ENCODE measurements around the gene TMEM185B.

Gene TMEM185B

GRCh38 chr2:120227111-120227991 lies 4.2 kb upstream of the TMEM185B start:
- ChIA-PET CTCF (interaction anchor here (0.9 to 2.0 kb wide), 11 partner anchors 22 to 453 kb away, joined by 3 to 24 read pairs (median 4); no protein-coding TSS in a partner anchor), POLR2A (no interaction called here)
- Histone ChIP-seq H3K27ac (ENCODE audit: insufficient read depth in 1 of 2, low read depth in 1 of 2, low read length in 2 of 2, poor library complexity in 1 of 2, severe bottlenecking in 2 of 2) (no peak overlapping the region), H3K4me1 (ENCODE audit: control extremely low read depth in 1 of 4, control insufficient read depth in 4 of 4, insufficient read depth in 4 of 4, low read length in 3 of 4) (peaks cover 4 to 75% (median 51%) of the 10 kb centered on the region in 4 experiments), H3K27me3 (replicated peaks in 2 of 5; ENCODE audit: control insufficient read depth in 4 of 5, insufficient read depth in 5 of 5, low read length in 4 of 5) (no peaks in the 10 kb centered on the region), H3K36me3 (ENCODE audit: control insufficient read depth in 4 of 4, insufficient read depth in 4 of 4, low read length in 3 of 4) (peaks cover 0 to 4% (median 0%) of the 10 kb centered on the region in 4 experiments), H3K9me3 (ENCODE audit: control extremely low read depth in 1 of 5, control insufficient read depth in 4 of 5, insufficient read depth in 2 of 5, low read depth in 1 of 5, low read length in 4 of 5) (peaks cover 0 to 2% (median 0%) of the 10 kb centered on the region in 5 experiments), H3K4me3 (ENCODE audit: control insufficient read depth in 1 of 7, extremely low read depth in 1 of 7, insufficient read depth in 4 of 7, low read depth in 2 of 7, low read length in 6 of 7) (peak overlapping the region in 1 of 7 experiments; percentile 4)
- DNase-seq = peak in 1 of 3 donors; percentile 40
- WGBS (ENCODE audit: insufficient coverage) = 49% methylated on average over 14 of the region's 16 CpGs

- CTCF ChIA-PET = interaction anchor here (1.0 to 1.4 kb wide), 2 partner anchors 69 to 86 kb away, joined by 3 to 4 read pairs; no protein-coding TSS in a partner anchor
- H3K4me1 ChIP-seq (ENCODE audit: control extremely low read depth in 1 of 4, control insufficient read depth in 4 of 4, insufficient read depth in 4 of 4, low read length in 3 of 4) = peaks cover 3 to 76% (median 47%) of the 10 kb centered on the region in 4 experiments
- WGBS (ENCODE audit: insufficient coverage) = 30% methylated on average over 8 of the region's 9 CpGs
Observed at GRCh38 chr2:120226316-120226715, 3.1 kb upstream of the TMEM185B start.

GRCh38 chr2:120225549-120226065 lies 2.4 kb upstream of the TMEM185B start:
- H3K27me3 ChIP-seq (replicated peaks in 2 of 5; ENCODE audit: control insufficient read depth in 4 of 5, insufficient read depth in 5 of 5, low read length in 4 of 5) = no peaks in the 10 kb centered on the region
- ChIA-PET POLR2A (interaction anchor here (0.6 kb wide), 1 partner anchor 147 kb away, joined by 5 read pairs; no protein-coding TSS in a partner anchor), CTCF (interaction anchor here (1.0 to 1.5 kb wide), 4 partner anchors 70 to 87 kb away, joined by 3 to 6 read pairs (median 4); no protein-coding TSS in a partner anchor)
- no peak overlapping the region for H3K27ac ChIP-seq (ENCODE audit: insufficient read depth in 1 of 2, low read depth in 1 of 2, low read length in 2 of 2, poor library complexity in 1 of 2, severe bottlenecking in 2 of 2)
- no peak for DNase-seq
- peaks cover 0 to 5% (median 0%) of the 10 kb centered on the region in 5 experiments for H3K9me3 ChIP-seq (ENCODE audit: control extremely low read depth in 1 of 5, control insufficient read depth in 4 of 5, insufficient read depth in 2 of 5, low read depth in 1 of 5, low read length in 4 of 5)
- H3K36me3 ChIP-seq (ENCODE audit: control insufficient read depth in 4 of 4, insufficient read depth in 4 of 4, low read length in 3 of 4) = peaks cover 0 to 16% (median under 1%) of the 10 kb centered on the region in 4 experiments
- peaks cover 3 to 72% (median 43%) of the 10 kb centered on the region in 4 experiments for H3K4me1 ChIP-seq (ENCODE audit: control extremely low read depth in 1 of 4, control insufficient read depth in 4 of 4, insufficient read depth in 4 of 4, low read length in 3 of 4)
- WGBS (ENCODE audit: insufficient coverage) = 96% methylated on average over 8 of the region's 9 CpGs
- no peak overlapping the region for H3K4me3 ChIP-seq (ENCODE audit: control insufficient read depth in 1 of 7, extremely low read depth in 1 of 7, insufficient read depth in 4 of 7, low read depth in 2 of 7, low read length in 6 of 7)

More at GRCh38 chr2:120226316-120226715, 3.1 kb upstream of the TMEM185B start:
- Histone ChIP-seq H3K27ac (ENCODE audit: insufficient read depth in 1 of 2, low read depth in 1 of 2, low read length in 2 of 2, poor library complexity in 1 of 2, severe bottlenecking in 2 of 2) (no peak overlapping the region), H3K4me3 (ENCODE audit: control insufficient read depth in 1 of 7, extremely low read depth in 1 of 7, insufficient read depth in 4 of 7, low read depth in 2 of 7, low read length in 6 of 7) (no peak overlapping the region), H3K9me3 (ENCODE audit: control extremely low read depth in 1 of 5, control insufficient read depth in 4 of 5, insufficient read depth in 2 of 5, low read depth in 1 of 5, low read length in 4 of 5) (peaks cover 0 to 5% (median 0%) of the 10 kb centered on the region in 5 experiments), H3K27me3 (replicated peaks in 2 of 5; ENCODE audit: control insufficient read depth in 4 of 5, insufficient read depth in 5 of 5, low read length in 4 of 5) (no peaks in the 10 kb centered on the region), H3K36me3 (ENCODE audit: control insufficient read depth in 4 of 4, insufficient read depth in 4 of 4, low read length in 3 of 4) (peaks cover 0 to 11% (median 0%) of the 10 kb centered on the region in 4 experiments)
- POLR2A ChIA-PET = no interaction called here
- DNase-seq = peak in 2 of 3 donors; percentile 60 to 63

- Histone ChIP-seq H3K36me3 (ENCODE audit: control insufficient read depth in 4 of 4, insufficient read depth in 4 of 4, low read length in 3 of 4) (peaks cover 0 to 16% (median 1%) of the 10 kb centered on the region in 4 experiments), H3K27me3 (replicated peaks in 2 of 5; ENCODE audit: control insufficient read depth in 4 of 5, insufficient read depth in 5 of 5, low read length in 4 of 5) (no peaks in the 10 kb centered on the region), H3K4me3 (ENCODE audit: control insufficient read depth in 1 of 7, extremely low read depth in 1 of 7, insufficient read depth in 4 of 7, low read depth in 2 of 7, low read length in 6 of 7) (no peak overlapping the region), H3K4me1 (ENCODE audit: control extremely low read depth in 1 of 4, control insufficient read depth in 4 of 4, insufficient read depth in 4 of 4, low read length in 3 of 4) (peaks cover 3 to 65% (median 38%) of the 10 kb centered on the region in 4 experiments), H3K27ac (ENCODE audit: insufficient read depth in 1 of 2, low read depth in 1 of 2, low read length in 2 of 2, poor library complexity in 1 of 2, severe bottlenecking in 2 of 2) (no peak overlapping the region), H3K9me3 (ENCODE audit: control extremely low read depth in 1 of 5, control insufficient read depth in 4 of 5, insufficient read depth in 2 of 5, low read depth in 1 of 5, low read length in 4 of 5) (peaks cover 0 to 5% (median 0%) of the 10 kb centered on the region in 5 experiments)
- ChIA-PET POLR2A (interaction anchor here (0.6 kb wide), 1 partner anchor 146 kb away, joined by 5 read pairs; no protein-coding TSS in a partner anchor), CTCF (interaction anchor here (1.4 to 1.5 kb wide), 3 partner anchors 39 to 88 kb away, joined by 3 to 6 read pairs (median 3); no protein-coding TSS in a partner anchor)
- WGBS (ENCODE audit: insufficient coverage) = 97% methylated on average over 6 of the region's 9 CpGs
- DNase-seq = no peak
Observed at GRCh38 chr2:120224735-120225548, 1.7 kb upstream of the TMEM185B start.

GRCh38 chr2:120224256-120224655 lies 1.1 kb upstream of the TMEM185B start:
- CTCF ChIA-PET = interaction anchor here (1.3 to 1.5 kb wide), 4 partner anchors 40 to 89 kb away, joined by 3 to 6 read pairs (median 3); no protein-coding TSS in a partner anchor

More at GRCh38 chr2:120224256-120224655, 1.1 kb upstream of the TMEM185B start:
- peaks cover 0 to 17% (median 5%) of the 10 kb centered on the region in 4 experiments for H3K36me3 ChIP-seq (ENCODE audit: control insufficient read depth in 4 of 4, insufficient read depth in 4 of 4, low read length in 3 of 4)
- H3K27ac ChIP-seq (ENCODE audit: insufficient read depth in 1 of 2, low read depth in 1 of 2, low read length in 2 of 2, poor library complexity in 1 of 2, severe bottlenecking in 2 of 2) = no peak overlapping the region
- no peaks in the 10 kb centered on the region for H3K27me3 ChIP-seq (replicated peaks in 2 of 5; ENCODE audit: control insufficient read depth in 4 of 5, insufficient read depth in 5 of 5, low read length in 4 of 5)
- POLR2A ChIA-PET = no interaction called here
- H3K4me3 ChIP-seq (ENCODE audit: control insufficient read depth in 1 of 7, extremely low read depth in 1 of 7, insufficient read depth in 4 of 7, low read depth in 2 of 7, low read length in 6 of 7) = peak overlapping the region in 3 of 7 experiments; percentile 59 to 80 (median 72)
- H3K9me3 ChIP-seq (ENCODE audit: control extremely low read depth in 1 of 5, control insufficient read depth in 4 of 5, insufficient read depth in 2 of 5, low read depth in 1 of 5, low read length in 4 of 5) = peaks cover 0 to 5% (median 0%) of the 10 kb centered on the region in 5 experiments
- 95% methylated on average over 13 of the region's 13 CpGs for WGBS (ENCODE audit: insufficient coverage)
- DNase-seq = no peak
- H3K4me1 ChIP-seq (ENCODE audit: control extremely low read depth in 1 of 4, control insufficient read depth in 4 of 4, insufficient read depth in 4 of 4, low read length in 3 of 4) = peaks cover 3 to 60% (median 35%) of the 10 kb centered on the region in 4 experiments
